ENCODE results near the gene MRPL51.
"Not testable (repeated sequence)": the region's sequence is repeated elsewhere in the genome, so short reads cannot be mapped to it uniquely, and the experiment has no call there.

Gene MRPL51

DNA sequence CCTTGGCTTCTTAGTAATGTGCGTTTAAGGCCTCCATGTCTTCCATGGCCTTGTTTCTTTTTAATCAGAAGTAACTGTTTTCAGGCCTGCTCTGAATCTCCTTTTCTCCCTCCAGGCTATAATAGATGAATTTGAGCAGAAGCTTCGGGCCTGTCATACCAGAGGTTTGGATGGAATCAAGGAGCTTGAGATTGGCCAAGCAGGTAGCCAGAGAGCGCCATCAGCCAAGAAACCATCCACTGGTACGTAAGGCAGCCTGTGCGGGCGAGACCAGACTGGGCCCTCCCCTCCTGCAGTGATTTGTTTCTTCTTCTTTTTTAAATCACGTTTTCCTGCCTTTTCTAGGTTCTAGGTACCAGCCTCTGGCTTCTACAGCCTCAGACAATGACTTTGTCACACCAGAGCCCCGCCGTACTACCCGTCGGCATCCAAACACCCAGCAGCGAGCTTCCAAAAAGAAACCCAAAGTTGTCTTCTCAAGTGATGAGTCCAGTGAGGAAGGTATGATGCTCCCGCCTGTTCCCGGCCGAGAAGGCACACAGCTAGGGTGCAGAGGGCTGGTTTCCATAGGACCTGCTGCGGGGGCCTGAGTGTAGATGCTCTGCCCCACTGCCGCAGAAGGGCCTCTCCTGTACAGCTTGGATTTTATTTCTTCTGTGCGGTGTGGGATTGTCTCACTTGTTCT is 37.7 kb upstream of the MRPL51 start:
- DNase-seq, result no peak

DNA sequence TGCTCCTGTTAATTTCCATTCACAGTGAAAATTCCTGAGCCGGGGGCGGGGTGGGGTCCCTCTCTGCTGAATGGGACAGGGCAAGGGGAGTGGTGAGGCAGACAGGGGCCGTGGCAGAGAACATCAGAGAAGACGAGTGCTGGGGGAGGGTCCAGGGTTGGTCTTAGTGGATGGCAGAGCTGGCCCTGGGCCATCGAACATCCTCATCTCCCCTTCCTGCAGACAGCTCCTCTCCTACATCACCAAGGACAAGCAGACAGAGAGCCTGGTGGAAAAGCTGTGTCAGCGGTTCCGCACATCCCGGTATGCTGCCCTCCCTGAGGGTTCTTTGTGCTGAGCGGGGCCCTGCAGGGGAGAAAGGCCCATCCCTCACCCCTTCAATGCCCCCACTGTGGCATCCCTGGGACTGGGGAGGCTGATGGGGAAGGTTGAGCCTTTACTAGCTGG is 36.3 kb upstream of the MRPL51 start:
- DNase-seq, result no peak

DNA sequence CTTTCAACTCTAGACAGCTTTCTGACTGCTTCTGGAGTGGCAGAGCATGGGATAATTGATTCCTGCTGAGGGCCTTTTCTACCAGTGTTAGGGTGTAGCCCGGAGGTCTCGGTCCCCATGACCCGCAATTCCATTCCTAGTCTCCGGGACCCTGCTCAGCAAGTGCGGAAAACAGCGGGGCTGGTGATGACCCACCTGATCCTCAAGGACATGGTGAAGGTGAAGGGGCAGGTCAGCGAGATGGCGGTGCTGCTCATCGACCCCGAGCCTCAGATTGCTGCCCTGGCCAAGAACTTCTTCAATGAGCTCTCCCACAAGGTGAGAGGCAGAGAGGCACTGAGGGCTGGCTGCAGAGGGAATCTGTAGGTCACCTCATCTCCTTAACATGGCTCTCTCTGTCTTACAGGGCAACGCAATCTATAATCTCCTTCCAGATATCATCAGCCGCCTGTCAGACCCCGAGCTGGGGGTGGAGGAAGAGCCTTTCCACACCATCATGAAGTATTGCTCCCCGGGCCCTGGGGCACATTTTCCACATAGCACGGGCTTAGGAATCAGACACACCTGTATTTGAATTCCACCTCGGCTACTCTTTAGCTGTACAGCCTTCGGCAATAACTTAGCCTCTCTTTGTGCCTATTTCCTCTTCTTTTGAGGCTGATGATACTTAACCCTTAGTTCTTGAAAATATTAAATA is 35.6 kb upstream of the MRPL51 start:
- no peak for DNase-seq

DNA sequence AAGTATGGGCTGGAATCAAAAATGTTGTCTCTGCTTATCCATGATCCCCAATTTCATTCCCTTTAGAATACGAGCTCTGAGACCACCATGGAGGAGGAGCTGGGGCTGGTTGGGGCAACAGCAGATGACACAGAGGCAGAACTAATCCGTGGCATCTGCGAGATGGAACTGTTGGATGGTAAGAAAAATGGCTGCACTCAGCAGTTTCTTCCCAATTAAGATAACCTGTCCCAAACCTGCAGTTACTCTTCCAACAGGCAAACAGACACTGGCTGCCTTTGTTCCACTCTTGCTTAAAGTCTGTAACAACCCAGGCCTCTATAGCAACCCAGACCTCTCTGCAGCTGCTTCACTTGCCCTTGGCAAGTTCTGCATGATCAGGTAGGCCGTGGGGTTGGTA is 34.6 kb upstream of the MRPL51 start:
- no peak for DNase-seq

- DNase-seq, result no peak
Measured at GRCh38 chr12:6526766-6527525, 33.9 kb upstream of the MRPL51 start.

GRCh38 chr12:6526201-6526600 is 33.1 kb upstream of the MRPL51 start:
- DNase-seq, result no peak

GRCh38 chr12:6524648-6525047 is 31.6 kb upstream of the MRPL51 start:
- no peak for DNase-seq

DNA sequence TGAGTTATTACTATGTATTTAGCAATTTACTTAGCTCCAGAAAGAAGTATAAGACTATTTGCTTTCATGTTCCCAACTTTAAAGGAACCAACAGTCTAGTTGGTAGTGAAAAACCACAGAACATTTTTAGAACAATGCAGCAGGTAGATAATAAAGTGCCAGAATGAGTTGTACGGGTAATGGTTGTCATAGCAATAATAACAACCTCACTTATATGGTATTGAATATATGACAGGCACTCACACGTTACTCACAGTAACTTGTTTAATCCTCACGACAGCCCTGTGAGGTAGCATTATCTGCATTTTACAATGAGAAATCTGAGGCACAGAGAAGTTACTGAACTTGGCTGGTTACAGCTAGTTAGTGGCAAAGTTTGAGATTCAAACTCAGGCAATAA is 30.6 kb upstream of the MRPL51 start:
- no peak for DNase-seq

- no peak for DNase-seq
Measured at GRCh38 chr12:6522193-6522592, 29.1 kb upstream of the MRPL51 start.

GRCh38 chr12:6520186-6520585 is 27.1 kb upstream of the MRPL51 start:
- no peak for DNase-seq

DNA sequence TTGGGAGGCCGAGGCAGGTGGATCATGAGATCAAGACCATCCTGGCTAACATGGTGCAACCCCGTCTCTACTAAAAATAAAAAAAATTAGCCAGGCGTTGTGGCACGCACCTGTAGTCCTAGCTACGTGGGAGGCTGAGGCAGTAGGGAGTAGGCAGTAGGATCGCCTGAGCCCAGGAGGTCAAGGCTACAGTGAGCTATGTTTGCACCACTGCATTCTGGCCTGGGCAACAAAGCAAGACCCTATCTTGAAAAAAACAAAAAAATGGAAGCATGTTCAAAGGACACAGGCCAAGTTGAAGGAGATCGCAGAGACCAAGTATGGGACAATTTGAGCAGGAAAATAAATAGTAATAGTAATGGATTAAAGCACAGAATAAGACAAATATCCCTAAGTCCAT is 15.0 kb upstream of the MRPL51 start:
- no peak for DNase-seq

DNA sequence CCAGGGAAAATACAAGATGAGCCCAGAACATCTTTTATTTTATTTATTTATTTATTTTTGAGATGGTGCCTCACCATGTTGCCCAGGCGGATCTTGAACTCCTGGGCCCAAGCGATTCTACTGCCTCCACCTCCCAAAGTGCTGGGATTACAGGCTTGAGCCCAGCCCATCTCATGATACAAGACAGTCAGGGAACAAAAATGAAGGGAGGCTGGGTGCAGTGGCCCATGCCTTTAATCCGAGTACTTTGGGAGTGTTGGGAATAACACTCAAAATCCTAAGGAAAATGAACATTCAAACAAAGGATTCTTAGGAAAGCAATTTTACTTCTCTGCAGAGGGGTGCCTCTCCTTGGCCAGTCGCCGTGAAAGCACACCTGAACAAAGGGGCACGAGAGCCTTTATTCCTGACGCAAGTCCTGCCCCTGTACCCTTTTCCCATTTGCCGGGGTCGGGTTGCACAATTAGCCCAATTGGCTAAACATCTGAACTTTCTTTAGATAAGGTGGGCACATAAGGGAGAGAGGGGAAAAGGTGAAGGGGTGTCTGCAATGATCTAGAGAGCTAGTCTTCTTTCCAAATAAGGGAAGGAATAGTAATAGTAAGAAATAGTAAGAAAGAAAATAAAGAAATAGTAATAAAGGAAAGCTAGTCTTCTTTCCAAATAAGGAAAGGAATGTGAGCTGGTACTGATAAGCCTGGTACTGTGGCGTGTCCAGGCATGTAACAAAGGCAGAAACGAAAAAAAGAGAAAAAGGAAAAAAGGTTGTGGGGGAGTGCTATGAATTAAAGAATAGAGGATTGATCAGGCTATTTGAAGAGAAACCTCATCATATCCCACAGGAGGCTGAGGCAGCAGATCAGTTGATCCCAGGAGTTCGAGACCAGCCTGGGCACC is 14.3 kb upstream of the MRPL51 start:
- DNase-seq, result no peak

DNA sequence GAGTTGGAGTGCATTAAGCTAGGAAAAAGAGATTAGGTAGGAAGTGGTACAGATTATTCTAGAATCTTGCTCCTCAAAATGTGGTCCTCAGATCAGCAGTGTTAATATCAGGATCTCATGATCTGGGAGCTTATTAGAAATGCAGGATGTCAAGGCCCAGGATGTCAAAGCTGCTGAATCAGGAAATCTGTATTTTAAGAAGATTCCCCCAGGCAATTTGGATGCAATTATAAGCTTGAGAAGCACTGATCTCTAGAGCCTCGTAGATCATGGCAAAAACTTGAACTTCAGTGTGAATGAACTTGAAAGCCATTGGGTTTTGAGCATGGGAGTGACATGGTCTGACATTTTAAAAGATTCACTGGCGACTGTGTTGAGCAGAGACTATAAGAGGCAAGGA is 7.4 kb upstream of the MRPL51 start:
- DNase-seq, result no peak

DNA sequence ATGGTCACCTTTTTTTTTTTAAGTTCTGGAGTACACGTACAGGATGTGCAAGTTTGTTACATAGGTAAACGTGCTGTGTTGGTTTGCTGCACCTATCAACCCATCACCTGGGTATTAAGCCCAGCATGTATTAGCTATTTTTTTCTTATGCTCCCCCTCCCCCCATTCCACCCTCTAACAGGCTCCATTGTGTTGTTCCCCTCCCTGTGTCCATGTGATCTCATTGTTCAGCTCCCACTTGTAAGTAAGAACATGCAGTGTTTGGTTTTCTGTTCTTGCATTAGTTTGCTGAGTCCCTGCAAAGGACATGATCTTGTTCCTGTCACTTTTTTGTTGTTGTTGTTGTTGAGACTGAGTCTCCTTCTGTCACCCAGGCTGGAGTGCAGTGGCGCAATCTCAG is 4.2 kb upstream of the MRPL51 start:
- DNase-seq, result not testable (repeated sequence)

DNA sequence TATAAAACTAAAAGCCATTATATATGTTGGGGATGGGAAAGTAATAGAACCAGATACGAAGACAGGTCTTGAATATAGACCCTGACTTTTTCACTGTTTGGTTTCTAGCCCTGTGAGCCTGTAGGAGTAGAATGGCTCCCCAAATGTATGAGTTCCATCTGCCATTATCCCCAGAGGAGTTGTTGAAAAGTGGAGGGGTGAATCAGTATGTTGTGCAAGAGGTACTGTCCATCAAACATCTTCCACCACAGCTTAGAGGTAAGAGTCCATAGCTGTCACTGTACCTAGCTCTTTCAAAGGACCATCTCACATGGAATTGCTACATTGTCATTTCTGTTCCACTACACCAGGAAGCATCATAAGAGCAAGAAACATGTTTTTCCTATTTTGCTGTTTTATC is 1.9 kb upstream of the MRPL51 start:
- DNase-seq, result no peak

- DNase-seq, result peak; percentile 83
Measured at GRCh38 chr12:6494258-6494743, 1.2 kb upstream of the MRPL51 start.

GRCh38 chr12:6493497-6494257 is 615 bp upstream of the MRPL51 start, which contains the start of gene NCAPD2:
Gene NCAPD2 (plus strand): TSS chr12:6494102. CDS start chr12:6495099, 997 bp downstream.
- DNase-seq, result peak; percentile 89

DNA sequence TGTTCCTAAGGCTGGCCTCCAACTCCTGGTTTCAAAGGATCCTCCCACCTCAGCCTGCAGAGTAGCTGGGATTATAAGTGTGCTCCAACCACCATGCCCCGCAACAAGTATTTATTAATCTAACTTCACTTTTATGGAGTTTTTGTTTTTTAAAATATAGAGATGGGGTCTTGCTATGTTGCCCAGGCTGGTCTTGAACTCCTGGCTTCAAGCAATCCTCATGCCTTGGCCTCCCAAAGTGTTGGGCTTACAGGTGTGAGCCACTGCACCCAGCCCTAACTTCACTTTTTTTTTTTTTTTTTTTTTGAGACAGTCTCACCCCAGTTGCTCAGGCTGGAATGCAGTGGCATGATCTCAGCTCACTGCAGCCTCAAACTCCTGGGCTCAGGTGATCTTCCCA is 2.4 kb downstream of the MRPL51 start:
- DNase-seq, result not testable (repeated sequence)

DNA sequence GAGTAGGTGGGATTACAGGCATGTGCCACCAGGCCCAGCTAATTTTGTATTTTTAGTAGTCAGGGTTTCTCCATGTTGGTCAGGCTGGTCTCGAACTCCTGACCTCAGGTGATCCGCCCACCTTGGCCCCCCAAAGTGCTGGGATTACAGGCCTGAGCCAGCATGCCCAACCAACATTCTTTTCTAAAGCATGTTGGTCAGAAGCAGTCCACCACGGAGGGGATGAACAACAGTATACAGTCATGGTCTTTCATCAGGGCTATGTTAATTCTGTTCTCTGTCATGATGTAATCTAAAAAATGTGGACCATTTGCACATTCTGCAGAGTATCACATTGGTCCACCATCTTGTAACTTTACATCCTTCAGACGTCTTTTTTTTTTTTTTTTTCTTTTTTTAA is 3.6 kb downstream of the MRPL51 start:
- DNase-seq, result no peak

GRCh38 chr12:6488240-6488639 is 4.8 kb downstream of the MRPL51 start:
- DNase-seq, result no peak

DNA sequence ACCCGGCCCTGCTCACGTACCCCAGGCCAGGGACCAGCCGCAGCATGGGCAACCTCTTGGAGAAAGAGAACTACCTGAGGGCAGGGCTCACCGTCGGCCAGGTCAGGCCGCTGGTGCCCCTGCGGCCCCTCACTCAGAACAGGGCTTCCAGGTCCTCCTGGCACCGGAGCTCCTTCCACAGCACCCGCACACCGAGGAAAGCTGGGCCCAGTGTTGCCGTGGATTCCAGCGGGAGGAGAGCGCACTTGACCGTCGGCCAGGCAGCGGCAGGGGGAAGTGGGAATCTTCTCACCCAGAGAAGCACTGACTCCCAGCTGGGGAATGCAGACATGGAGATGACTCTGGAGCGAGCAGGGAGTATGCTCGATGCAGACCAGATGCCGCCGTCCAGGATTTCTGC is 14.6 kb downstream of the MRPL51 start:
- no peak for DNase-seq
